Vagina (tissue), 2 donors: ENCODE data around the gene ARHGAP19.

Source experiments
- POLR2A ChIP-seq, 2 donors: fragments of 450-650 bp; IDR thresholded peaks; one replicate each; pipeline ENCODE4 v1.6.1; 2017; ENCODE audit warnings: antibody characterized with exemption in 2 of 2, mild to moderate bottlenecking in 2 of 2, moderate library complexity in 2 of 2
- TF ChIP-seq, protein P1 (sequence below), 3 experiments: fragments of 450-650 bp in 2 of 3; fragments of 200-600 bp in 1 of 3; sonication (generic) in 1 of 3; IDR thresholded peaks; one replicate each; pipeline ENCODE4 v1.5.1; 2017 to 2019; ENCODE audit warnings: antibody characterized with exemption in 3 of 3, mild to moderate bottlenecking in 2 of 3, moderate library complexity in 2 of 3

DNA sequence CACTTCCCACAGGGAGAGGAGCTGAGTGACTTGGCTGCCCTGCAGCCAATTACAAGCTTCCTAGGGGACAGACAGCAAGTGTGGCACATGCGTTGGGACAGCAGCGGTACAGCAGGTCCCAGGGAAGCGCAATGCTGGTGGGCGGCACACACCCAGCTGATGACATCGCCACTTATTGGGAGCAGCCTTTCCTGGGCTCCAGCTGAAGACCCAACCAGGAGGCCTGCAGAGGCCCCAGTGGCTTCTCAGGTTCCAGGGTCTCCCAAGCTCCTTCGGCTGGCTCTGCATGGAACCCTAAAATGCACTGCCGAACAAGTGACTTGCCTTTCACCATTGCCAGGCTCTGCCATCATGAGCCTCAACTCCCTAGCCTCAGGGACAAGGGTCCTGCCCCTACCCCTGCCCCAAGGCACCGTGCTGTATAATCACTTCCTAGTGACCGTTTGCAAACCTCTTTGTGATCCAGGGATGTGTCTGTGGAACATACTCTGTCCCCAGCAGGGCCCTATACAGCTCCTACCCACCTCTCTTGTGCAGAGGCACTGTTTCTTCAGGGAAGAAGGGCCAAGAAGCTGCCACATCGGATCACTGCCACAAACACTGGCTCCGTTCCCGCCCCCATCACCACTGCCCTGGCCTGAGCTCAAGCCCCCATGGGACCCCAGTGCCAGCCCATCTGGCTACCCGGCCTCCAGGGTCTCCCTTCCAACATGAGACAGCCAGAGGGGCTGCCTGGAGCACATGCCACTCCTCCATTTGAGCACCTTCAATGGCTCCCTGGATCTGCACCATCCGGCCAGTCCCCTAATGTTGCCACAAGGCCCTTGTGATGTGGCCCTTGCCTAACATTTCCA, 87.4 kb downstream of the ARHGAP19 start:
- TF ChIP-seq, protein P1, sequence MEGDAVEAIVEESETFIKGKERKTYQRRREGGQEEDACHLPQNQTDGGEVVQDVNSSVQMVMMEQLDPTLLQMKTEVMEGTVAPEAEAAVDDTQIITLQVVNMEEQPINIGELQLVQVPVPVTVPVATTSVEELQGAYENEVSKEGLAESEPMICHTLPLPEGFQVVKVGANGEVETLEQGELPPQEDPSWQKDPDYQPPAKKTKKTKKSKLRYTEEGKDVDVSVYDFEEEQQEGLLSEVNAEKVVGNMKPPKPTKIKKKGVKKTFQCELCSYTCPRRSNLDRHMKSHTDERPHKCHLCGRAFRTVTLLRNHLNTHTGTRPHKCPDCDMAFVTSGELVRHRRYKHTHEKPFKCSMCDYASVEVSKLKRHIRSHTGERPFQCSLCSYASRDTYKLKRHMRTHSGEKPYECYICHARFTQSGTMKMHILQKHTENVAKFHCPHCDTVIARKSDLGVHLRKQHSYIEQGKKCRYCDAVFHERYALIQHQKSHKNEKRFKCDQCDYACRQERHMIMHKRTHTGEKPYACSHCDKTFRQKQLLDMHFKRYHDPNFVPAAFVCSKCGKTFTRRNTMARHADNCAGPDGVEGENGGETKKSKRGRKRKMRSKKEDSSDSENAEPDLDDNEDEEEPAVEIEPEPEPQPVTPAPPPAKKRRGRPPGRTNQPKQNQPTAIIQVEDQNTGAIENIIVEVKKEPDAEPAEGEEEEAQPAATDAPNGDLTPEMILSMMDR (IDR thresholded peaks at IDR 0.05): no peak
- TF ChIP-seq POLR2A (IDR thresholded peaks at IDR 0.05): no peak
